Renal pelvis (tissue), 12 donors: ENCODE data around the gene PER1. TPM values are rescaled to one million over a fixed set of nuclear protein-coding genes. Genes with fewer than 3 reads are reported as not detected.

ENCODE experiments used
- DNase-seq: peaks from one replicate; pipeline ENCODE4 v3.0.0-alpha.2; 2013
- long read RNA-seq, 16 experiments: transcript quantifications; one replicate each; lab custom pipeline, GENCODE V29; 2026
- polyA plus RNA-seq, 3 donors: library from polyadenylated mRNA; unstranded; fragments of 120-200 nt; gene quantifications; one replicate each; pipeline ENCODE4 v1.2.1, GENCODE V29; 2013; ENCODE audit not compliant: insufficient read length in 3 of 3

PER1 gene, protein sequence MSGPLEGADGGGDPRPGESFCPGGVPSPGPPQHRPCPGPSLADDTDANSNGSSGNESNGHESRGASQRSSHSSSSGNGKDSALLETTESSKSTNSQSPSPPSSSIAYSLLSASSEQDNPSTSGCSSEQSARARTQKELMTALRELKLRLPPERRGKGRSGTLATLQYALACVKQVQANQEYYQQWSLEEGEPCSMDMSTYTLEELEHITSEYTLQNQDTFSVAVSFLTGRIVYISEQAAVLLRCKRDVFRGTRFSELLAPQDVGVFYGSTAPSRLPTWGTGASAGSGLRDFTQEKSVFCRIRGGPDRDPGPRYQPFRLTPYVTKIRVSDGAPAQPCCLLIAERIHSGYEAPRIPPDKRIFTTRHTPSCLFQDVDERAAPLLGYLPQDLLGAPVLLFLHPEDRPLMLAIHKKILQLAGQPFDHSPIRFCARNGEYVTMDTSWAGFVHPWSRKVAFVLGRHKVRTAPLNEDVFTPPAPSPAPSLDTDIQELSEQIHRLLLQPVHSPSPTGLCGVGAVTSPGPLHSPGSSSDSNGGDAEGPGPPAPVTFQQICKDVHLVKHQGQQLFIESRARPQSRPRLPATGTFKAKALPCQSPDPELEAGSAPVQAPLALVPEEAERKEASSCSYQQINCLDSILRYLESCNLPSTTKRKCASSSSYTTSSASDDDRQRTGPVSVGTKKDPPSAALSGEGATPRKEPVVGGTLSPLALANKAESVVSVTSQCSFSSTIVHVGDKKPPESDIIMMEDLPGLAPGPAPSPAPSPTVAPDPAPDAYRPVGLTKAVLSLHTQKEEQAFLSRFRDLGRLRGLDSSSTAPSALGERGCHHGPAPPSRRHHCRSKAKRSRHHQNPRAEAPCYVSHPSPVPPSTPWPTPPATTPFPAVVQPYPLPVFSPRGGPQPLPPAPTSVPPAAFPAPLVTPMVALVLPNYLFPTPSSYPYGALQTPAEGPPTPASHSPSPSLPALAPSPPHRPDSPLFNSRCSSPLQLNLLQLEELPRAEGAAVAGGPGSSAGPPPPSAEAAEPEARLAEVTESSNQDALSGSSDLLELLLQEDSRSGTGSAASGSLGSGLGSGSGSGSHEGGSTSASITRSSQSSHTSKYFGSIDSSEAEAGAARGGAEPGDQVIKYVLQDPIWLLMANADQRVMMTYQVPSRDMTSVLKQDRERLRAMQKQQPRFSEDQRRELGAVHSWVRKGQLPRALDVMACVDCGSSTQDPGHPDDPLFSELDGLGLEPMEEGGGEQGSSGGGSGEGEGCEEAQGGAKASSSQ (N-terminal part only)
- polyA plus RNA-seq, result 10 to 100 TPM; 26.4 to 34.5 (median 33.3) TPM
- long read RNA-seq, donor 1, partial matches to known transcripts, result 0 of 3 reads
- long read RNA-seq, donor 1, other reads (novel, unspliced or antisense), result 0 of 3 reads
- long read RNA-seq, donor 2, partial matches to known transcripts, result 0 of 3 reads
- long read RNA-seq, donor 2, other reads (novel, unspliced or antisense), result 0 of 3 reads
- long read RNA-seq, donor 3, partial matches to known transcripts, result 0 of 4 reads
- long read RNA-seq, donor 3, other reads (novel, unspliced or antisense), result 0 of 4 reads
- long read RNA-seq, donor 4, partial matches to known transcripts, result 0 of 8 reads
- long read RNA-seq, donor 4, other reads (novel, unspliced or antisense), result 0 of 8 reads
- long read RNA-seq, donor 5, partial matches to known transcripts, result 0 of 1 reads
- long read RNA-seq, donor 5, other reads (novel, unspliced or antisense), result 0 of 1 reads
- long read RNA-seq, donor 6, partial matches to known transcripts, result 6 of 11 reads
- long read RNA-seq, donor 6, other reads (novel, unspliced or antisense), result 0 of 11 reads
- long read RNA-seq, donor 7, partial matches to known transcripts, result 5 of 13 reads
- long read RNA-seq, donor 7, other reads (novel, unspliced or antisense), result 0 of 13 reads
- long read RNA-seq, donor 8, transcript PER1-219 (3 exons, 461 nt), result major isoform, 6 of 11 reads
- long read RNA-seq, donor 8, partial matches to known transcripts, result 0 of 11 reads
- long read RNA-seq, donor 8, other reads (novel, unspliced or antisense), result 0 of 11 reads
- long read RNA-seq, donor 9, partial matches to known transcripts, result 5 of 8 reads
- long read RNA-seq, donor 9, other reads (novel, unspliced or antisense), result 0 of 8 reads
- long read RNA-seq, donor 10, full-length matches to known transcripts, result 6 of 6 reads
- long read RNA-seq, donor 10, partial matches to known transcripts, result 0 of 6 reads
- long read RNA-seq, donor 10, other reads (novel, unspliced or antisense), result 0 of 6 reads
- long read RNA-seq, donor 11, partial matches to known transcripts, result 0 of 4 reads
- long read RNA-seq, donor 11, other reads (novel, unspliced or antisense), result 0 of 4 reads
- long read RNA-seq, donor 12, full-length matches to known transcripts, result 2 of 2 reads
- long read RNA-seq, donor 12, partial matches to known transcripts, result 0 of 2 reads
- long read RNA-seq, donor 12, other reads (novel, unspliced or antisense), result 0 of 2 reads
- long read RNA-seq, donor 13, partial matches to known transcripts, result 0 of 4 reads
- long read RNA-seq, donor 13, other reads (novel, unspliced or antisense), result 0 of 4 reads
- long read RNA-seq, donor 14, result 0 reads
- long read RNA-seq, donor 15, result 0 reads
- long read RNA-seq, donor 16, partial matches to known transcripts, result 7 of 12 reads
- long read RNA-seq, donor 16, other reads (novel, unspliced or antisense), result 0 of 12 reads

DNA sequence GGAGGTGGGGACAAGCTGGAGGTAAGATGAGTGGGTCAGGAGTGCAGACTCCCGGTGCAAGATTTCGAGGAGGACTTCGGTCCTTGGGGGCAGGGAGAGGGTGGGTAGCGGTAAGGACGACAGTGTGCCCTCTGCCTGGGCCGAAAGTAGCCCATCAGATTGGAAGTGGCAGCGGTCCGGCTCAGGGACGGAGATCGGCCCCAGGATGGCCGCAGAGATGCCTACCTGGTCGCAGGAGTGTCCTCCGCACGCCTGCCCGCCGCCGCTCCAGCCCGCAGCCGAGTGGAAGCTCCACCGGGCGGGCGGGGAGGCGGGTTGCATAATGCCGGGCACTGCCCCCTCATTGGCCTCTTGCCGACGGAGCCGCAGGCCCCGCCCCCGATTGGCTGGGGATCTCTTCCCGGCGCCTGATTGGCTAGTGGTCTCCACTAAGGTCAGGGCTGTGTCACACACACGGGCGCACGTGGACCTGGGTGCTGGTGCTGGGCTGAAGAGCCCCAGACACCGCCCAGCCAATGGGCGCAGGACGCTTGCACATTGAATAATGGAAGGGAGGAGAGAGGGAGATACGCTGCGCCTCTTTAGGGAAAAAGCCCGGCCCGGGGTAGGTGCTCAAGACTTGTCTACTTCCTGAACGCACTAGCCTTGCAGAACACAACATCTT lies at the start of gene PER1:
PER1 (minus strand) TSS at position 293 of the 664 bp plus-strand sequence. CDS start 1,698 bp downstream, outside the sequence.
- DNase-seq, result peak; percentile 93

DNA sequence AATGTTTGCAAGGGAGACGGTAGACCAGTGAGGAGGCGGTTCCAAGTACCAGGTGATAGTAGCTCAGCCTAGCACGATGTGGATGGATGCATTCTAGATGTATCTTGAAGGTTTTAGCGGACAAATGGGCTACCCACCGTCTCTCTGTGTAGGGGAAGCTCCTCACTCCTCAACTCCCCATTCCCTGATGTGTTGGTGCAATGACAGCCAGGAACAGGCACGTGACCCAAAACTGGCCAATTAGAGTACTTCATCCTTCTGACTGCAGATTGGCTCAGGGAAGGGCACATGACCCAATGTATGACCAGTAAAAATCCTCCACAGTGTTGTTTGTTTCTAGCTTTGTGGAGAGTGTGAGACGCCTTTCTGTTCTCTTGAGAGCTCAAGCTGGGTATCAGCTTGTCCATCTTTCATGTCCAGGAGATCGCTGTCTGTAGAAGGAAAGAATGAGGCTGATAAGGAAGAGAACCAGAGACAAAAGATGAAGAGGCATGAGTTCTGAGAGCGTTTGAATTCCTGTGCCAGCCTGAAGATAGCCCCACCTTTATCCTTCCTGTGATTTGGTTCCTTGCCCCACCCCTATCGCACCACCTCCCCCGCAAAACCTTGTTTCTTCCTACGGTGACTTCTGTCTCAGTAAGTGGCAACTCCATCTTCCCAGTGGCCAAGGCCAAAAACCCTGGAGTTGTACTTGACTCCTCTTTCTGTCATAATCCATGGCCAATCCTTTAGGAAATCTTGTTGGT lies 40.0 kb upstream of the PER1 start:
- DNase-seq, result peak; percentile 88

DNA sequence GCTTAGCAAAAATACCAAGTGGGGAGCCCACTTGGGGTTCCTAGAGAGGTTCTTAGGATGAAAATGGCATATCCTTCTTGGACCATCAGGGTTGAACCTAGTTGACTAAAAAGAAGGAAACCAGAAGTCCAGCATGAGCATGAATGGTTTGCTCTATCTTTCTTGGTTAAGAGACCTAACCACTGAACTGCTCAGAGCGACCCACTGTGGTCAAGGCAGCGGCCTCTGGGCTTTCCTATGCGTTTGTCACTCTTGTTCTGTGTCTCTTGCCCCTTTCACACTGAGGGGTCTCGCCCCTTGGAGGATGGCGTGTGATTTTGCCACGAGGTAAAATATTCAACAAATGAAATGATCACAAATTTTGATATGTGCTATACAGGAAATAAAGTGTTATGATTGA lies 38.3 kb upstream of the PER1 start:
- no peak for DNase-seq

DNA sequence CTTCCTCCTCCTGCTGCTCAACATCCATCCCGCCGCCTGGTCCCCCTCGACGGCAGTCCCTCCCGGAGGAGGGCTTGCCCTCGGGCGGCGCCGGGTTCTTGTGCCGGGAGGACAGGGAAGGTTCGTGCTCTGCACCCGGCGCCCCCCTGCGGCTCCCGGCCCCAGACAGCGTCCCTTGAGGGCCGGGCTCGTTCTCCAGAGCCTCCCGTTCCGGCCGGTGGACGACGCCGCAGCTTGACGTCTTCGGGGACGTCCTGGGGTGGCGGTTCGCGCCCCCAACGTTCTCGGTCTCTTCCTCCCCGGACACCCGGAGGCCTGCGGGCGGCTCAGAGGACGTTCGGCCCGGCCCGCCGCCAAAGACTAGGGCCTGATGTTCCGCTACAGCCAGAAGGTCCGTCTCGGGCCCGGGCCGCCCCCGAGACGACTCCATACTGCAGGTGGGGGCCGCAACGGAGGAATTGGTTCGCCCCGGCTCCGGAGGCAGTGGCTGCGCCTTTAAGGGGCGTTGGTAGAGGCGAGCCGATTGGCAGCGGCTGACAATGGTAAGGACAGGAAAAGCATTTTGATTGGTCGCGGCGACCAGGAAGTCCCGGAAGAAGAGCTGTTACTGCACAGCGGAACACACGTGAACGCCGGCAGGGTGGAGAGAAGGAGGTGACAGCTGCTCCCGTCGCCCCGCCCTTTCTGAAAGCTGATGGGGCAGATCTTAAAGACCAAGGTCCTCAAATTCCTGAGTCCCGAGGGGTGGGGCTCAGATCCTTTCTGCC lies 37.7 kb upstream of the PER1 start, which contains the start of gene BORCS6:
BORCS6 (minus strand) TSS at position 470 of the 767 bp plus-strand sequence; CDS start at position 430, 40 bp downstream.
- DNase-seq, result peak; percentile 97

DNA sequence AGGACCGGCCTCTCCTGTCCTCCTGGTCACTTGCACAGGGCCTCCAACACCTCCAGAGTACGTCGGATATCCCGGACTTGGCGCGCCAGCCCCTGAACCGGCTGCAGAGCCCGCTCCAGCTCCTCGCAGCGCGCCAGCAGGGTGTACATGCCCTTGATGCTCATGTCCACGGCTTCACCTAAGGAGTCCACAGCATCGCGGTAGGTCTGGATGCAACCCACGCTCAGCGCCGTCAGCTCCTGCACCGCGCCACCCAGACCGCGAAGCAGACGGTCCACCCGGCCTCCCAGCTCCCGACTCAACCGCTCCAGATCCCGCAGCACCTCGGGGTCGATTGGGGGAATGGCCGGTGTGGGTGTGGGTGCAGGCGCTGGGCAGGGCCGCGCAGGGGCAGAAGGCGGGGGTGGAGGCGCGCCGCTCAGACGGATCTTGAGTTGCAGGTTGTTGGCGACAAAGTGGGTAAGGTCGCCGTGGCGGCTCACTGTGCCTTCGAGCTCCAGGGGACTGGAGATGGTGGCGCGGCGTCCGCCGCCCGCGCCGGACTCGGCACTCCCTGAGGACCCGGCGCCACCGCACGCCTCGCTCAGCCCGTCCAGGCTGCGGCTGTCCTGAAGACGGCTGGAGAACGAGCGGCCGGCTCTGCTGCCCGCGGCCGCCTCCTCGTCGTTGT lies 37.0 kb upstream of the PER1 start:
- no peak for DNase-seq

DNA sequence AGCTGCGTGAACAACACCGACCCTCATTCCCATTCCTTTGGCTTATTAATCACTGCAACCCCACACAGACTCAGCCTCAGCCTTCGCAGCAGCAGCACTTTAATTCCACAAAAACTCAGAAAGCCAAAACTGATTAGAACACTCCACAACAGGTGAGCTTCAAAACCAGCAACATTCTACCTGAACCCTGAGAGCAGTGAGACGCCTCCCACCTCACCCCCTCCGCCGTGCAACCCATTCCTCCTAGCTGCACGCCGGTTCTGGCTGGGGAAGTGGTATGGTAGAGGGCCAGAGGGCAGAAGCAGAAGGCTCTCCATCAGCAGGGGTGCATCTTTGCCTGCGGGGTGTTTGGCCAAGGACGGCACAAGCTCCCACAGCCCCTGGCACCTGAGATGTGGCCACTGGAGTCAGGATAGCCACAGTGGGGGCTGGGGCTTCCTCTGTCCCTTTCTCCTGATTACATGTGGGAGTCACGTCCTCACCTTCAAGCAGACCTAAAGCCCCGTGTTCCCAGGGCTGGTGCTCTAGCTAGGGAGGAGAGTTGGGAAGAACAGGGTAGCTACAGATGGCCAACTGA lies 36.1 kb upstream of the PER1 start:
- DNase-seq, result no peak

DNA sequence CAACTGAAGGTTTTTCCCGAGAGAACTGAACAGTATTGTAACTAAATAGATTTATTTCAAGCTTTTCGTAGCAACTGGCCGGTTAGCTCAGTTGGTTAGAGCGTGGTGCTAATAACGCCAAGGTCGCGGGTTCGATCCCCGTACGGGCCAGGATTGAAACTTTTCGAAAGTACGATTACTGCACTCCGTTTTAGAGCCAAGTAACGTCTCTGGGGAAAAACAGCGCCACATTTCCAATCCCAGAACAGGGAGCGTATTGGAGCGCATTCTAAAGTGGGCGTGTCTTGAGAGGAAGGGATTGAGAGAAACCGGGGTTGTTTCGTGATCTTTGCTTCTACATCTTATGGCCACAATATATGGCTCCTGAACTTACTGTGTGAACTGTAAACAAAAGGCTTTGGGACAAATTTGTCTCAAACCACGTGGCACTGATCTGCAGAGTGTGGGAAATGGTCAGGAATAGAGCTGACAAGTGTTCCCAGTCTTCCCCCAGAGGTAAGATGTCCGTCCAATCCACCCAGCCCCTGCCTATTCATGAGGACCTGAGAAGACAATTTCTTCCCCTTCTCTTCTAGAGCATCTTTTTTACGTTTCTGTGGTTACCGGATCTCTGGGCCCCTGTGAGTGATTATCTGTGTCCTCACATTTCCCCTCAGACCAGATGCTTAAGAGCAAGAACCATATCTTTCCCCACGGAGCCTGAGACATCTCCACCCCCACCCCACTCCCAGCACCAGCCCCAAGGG lies 35.5 kb upstream of the PER1 start:
- DNase-seq, result peak; percentile 98

DNA sequence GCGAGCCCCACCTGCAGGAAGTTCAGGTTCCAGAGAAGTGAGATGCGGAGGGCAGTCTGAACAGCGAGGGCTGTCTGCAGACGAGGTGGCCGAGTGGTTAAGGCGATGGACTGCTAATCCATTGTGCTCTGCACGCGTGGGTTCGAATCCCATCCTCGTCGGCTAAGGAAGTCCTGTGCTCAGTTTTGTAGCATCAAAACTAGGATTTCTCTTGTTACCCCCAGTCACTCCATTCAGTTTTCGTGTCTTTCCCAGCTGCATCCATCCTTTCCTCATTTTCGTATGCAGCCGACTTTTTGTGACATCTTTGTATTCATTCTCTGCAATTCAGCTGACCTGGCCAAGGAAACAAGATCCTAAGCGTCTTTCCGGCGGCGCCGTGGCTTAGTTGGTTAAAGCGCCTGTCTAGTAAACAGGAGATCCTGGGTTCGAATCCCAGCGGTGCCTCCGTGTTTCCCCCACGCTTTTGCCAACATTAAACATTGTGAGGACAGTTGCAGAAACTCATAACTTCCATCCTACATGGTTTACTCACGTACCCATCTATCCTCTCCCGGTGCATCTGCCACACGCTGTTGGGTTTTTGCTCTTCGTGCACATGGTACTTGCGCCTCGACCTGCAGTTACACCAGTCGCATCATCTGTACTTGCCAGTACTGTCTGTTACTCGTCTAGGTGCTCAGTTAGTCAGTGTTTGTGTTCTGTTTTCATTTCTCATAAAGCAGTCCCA lies 34.7 kb upstream of the PER1 start:
- DNase-seq, result peak; percentile 94

DNA sequence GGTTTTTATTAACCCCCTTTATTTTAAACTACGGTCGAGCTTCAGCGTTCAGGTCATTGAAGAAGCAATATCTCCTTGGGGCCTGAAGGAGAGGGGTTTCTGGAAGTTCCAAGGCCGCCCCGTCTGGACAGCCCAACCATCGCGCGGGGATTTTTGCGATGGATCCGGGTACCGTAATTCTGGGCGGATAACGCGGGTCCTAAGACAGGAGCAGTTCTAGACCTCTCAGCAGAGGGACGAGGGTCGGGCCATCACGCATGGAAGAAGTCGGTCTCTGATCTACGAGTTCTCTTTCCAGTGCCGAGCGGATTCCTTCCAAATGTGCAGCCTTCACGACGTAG lies 34.2 kb upstream of the PER1 start:
- DNase-seq, result no peak

DNA sequence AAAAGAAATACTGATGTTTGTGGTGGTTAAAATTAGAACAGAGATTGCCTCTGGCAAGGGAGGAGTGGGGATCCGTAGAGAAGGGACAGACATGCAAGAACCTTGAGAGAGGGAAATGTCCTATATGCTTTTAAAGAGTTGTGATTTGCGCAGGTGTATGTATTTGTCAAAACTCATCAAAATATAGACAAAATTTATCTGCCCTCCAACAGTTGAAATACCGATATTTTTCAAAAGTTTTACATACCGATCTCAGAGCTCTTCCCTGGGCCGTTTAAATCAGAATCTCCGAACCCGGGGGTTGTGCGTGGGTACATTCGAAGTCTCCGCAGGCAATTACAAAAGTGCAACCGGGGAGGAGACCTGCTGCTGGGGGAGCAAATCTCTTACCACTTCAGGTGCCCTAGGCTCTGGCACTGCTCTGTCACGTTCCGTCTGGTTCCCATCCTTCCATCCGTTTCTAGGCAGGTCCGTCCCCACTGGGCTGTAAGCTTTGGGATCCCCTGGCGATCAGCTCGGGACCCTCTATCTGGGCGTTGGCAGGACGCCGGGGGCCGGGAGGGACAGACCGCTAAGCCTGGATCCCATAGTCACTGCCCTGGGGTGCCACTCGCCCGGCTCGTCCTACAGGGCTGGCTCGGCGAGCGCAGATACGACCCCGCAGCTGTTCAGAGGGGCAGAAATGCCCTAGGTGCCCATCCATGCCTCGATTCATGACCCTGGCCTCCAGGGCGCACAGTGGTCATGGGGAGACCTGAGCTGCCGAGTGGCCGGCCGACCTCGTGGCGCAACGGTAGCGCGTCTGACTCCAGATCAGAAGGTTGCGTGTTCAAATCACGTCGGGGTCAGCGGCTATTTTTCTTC lies 33.6 kb upstream of the PER1 start:
- DNase-seq, result no peak

DNA sequence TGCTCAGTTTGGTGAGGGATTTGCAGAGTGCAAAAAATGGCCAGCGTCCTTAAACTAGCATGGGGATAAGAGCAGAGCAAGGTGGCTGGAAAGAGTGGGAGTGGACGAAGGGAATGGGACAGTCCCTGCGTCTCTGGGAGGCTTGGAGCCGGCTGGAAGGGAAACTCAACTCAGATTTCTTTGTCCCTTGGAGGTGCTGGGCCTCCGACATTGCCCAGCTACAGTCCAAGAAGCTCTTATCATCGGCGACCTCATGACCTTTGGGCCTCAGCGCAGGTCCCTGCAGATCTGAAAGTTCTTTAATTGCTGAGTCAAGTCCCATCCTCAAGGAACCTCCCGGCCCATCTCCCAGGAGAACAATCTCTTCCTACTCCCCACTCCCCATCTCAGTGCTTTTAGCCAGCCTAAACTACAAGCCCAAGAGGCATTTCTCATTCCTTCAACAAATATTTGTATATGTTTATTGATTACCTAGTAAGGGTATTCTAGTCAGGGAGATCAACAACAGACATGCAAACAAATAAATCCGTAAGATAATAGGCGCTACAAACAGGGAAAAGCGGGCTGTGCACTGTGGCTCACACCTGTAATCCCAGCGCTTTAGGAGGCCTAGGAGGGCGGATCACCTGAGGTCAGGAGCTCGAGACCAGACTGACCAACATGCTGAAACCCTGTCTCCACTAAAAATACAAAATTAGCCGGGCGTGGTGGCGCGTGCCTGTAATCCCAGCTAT lies 25.0 kb upstream of the PER1 start:
- DNase-seq, result no peak

DNA sequence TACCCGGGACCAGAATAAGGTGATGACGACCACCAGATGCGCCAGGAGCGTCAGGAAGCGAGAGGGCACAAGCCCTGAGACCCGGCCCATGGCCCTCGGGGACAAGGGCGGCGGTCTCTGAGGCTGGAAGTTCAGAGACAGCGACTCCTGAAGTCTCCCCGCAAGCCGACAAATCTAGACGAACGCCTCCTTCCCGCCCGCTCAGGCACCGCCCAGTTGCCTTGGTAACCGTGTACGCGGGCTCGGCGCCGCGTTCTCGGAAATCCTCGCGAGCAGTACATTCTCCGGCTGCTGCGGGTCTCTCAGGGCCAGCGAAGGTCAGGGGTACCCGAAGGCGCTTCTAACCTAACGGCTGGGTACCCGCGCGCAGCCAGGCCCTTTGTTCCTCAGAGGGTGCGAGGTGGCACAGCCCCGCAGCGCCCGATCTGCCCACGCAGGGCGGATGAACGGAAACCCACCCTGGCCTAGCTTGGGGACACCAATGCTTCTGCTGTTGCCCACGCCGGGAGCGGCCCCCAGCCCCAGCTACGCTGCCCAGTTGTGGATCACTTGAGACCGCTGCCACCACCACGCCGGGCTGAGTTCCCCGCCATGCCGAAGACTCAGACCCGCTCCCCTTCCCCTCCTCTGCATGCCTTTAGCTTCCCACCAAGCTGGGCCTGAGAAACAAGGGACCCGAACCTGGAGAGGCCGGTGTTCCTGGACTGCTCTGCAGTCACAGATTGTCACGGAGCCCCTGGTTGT lies 24.2 kb upstream of the PER1 start, which contains the start of gene TMEM107:
TMEM107 (minus strand) TSS at position 184 of the 744 bp plus-strand sequence; CDS start at position 90, 94 bp downstream.
- peak; percentile 90 for DNase-seq
